Measurements from ENCODE around the gene GUK1.

The GUK1 gene

DNA sequence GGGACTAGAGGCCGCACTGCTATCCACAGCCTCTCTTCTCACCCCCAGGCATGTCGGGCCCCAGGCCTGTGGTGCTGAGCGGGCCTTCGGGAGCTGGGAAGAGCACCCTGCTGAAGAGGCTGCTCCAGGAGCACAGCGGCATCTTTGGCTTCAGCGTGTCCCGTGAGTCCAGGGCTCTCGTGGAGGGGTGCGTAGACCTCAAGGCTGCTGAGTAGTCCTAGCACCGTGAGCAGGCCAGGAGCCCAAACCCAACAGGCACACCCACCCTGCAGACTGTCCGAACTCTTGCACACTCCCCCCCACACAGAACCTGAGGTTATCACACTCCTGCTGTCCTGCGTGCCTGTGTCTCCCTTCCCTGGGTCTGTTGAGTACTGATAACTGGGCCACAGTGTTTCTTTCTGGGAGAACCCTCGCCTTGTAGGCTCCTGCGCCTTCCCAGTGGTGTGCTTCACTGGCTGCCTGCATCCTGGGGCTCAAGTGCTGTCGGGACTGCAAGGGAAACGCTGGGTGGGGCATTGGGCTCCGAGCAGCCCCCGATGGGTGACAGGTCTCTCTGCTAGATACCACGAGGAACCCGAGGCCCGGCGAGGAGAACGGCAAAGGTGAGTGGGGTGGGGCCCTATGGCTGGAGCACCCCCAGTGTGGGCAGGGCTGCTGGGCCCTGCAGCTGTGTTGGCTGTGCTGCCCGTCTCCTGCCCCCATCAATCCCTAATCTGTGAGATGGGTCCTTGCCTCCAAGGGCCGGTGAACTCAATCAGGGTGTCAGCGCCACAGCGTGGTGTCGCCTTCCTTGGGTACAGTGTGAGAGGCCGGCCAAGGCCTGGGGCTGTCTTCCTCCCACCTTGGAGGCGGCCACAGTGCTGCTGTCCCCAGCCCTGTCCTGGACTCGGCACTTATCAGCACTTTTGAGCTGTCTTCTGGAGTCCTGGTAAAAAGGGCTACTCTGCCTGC, 5.7 kb downstream of the GUK1 start:
- H3K9me3 ChIP-seq (ENCODE audit: control insufficient read depth, low read length), result no peaks in the 10 kb centered on the region
- WGBS, 2 experiments (ENCODE audit: insufficient coverage in 2 of 2), result 96 to 99% methylated on average over 26 to 28 of the region's 31 CpGs
- H3K36me3 ChIP-seq (ENCODE audit: control insufficient read depth, insufficient read depth, low read length), result peaks cover 45% of the 10 kb centered on the region
- no peak overlapping the region for H3K4me3 ChIP-seq (ENCODE audit: extremely low read depth, insufficient read depth, low read length, poor library complexity, severe bottlenecking)
- no peak overlapping the region for H3K27ac ChIP-seq (ENCODE audit: low read depth, low read length, severe bottlenecking)
- H3K4me1 ChIP-seq (ENCODE audit: control insufficient read depth, insufficient read depth, low read length, poor library complexity, severe bottlenecking), result peaks cover 18% of the 10 kb centered on the region

GRCh38 chr1:228146417-228147150, 6.5 kb downstream of the GUK1 start:
- 85 to 93% methylated on average over 8 to 16 of the region's 18 CpGs for WGBS, 2 experiments (ENCODE audit: insufficient coverage in 2 of 2)
- Histone ChIP-seq H3K4me1 (ENCODE audit: control insufficient read depth, insufficient read depth, low read length, poor library complexity, severe bottlenecking) (peaks cover 23% of the 10 kb centered on the region), H3K36me3 (ENCODE audit: control insufficient read depth, insufficient read depth, low read length) (peaks cover 44% of the 10 kb centered on the region), H3K4me3 (ENCODE audit: extremely low read depth, insufficient read depth, low read length, poor library complexity, severe bottlenecking) (no peak overlapping the region), H3K9me3 (ENCODE audit: control insufficient read depth, low read length) (no peaks in the 10 kb centered on the region), H3K27ac (ENCODE audit: low read depth, low read length, severe bottlenecking) (no peak overlapping the region)

GRCh38 chr1:228147151-228147693, 7.1 kb downstream of the GUK1 start:
- H3K36me3 ChIP-seq (ENCODE audit: control insufficient read depth, insufficient read depth, low read length), result peaks cover 39% of the 10 kb centered on the region
- H3K4me3 ChIP-seq (ENCODE audit: extremely low read depth, insufficient read depth, low read length, poor library complexity, severe bottlenecking), result no peak overlapping the region
- no peak overlapping the region for H3K27ac ChIP-seq (ENCODE audit: low read depth, low read length, severe bottlenecking)
- 93 to 95% methylated on average over 16 to 18 of the region's 20 CpGs for WGBS, 2 experiments (ENCODE audit: insufficient coverage in 2 of 2)
- H3K4me1 ChIP-seq (ENCODE audit: control insufficient read depth, insufficient read depth, low read length, poor library complexity, severe bottlenecking), result peaks cover 20% of the 10 kb centered on the region
- no peaks in the 10 kb centered on the region for H3K9me3 ChIP-seq (ENCODE audit: control insufficient read depth, low read length)

DNA sequence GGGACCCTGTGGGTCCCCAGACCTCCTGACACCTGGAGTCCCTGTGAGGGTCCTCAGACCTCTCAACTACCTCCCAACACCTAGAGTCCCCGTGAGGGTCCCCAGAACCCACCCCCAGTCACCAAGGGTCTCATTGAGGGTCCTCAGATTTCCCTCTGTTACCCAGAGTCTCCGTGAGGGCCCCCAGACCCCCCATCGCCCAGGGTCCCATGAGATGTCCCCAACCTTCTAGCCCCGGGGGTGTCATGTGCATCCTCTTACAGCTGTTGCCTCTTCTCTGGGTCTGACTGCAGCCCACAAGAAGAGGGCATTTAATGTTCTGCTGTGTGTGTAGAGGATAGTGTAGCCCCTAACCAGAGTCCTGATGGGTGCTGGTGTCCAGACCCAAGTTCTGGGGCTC, 7.7 kb downstream of the GUK1 start:
- Histone ChIP-seq H3K27ac (ENCODE audit: low read depth, low read length, severe bottlenecking) (no peak overlapping the region), H3K4me1 (ENCODE audit: control insufficient read depth, insufficient read depth, low read length, poor library complexity, severe bottlenecking) (peaks cover 20% of the 10 kb centered on the region), H3K9me3 (ENCODE audit: control insufficient read depth, low read length) (no peaks in the 10 kb centered on the region), H3K36me3 (ENCODE audit: control insufficient read depth, insufficient read depth, low read length) (peaks cover 40% of the 10 kb centered on the region), H3K4me3 (ENCODE audit: extremely low read depth, insufficient read depth, low read length, poor library complexity, severe bottlenecking) (no peak overlapping the region)
- 88 to 98% methylated on average over 3 to 4 of the region's 4 CpGs for WGBS, 2 experiments (ENCODE audit: insufficient coverage in 2 of 2)

DNA sequence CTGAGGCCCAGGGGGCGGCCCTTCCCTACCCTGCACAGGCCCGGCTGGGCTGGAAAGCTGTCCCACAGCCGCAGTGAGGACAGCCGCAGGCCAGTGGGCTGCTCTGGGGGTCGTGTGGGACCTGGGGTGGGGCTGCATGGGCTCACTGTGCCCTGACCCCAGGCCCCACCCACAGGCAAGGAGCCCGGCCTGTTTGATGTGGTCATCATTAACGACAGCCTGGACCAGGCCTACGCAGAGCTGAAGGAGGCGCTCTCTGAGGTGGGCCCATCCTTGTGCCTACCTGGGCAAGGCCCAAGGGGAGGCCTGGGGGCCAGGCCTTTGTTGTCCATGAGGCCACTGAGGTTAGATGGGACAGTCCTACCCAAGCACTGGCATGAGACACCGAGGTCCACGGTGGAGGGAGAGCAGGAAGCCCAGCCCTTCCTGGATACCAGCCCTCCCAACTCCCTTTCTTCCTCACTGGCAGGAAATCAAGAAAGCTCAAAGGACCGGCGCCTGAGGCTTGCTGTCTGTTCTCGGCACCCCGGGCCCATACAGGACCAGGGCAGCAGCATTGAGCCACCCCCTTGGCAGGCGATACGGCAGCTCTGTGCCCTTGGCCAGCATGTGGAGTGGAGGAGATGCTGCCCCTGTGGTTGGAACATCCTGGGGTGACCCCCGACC, 8.2 kb downstream of the GUK1 start:
- no peak overlapping the region for H3K27ac ChIP-seq (ENCODE audit: low read depth, low read length, severe bottlenecking)
- peaks cover 41% of the 10 kb centered on the region for H3K36me3 ChIP-seq (ENCODE audit: control insufficient read depth, insufficient read depth, low read length)
- no peaks in the 10 kb centered on the region for H3K9me3 ChIP-seq (ENCODE audit: control insufficient read depth, low read length)
- H3K4me1 ChIP-seq (ENCODE audit: control insufficient read depth, insufficient read depth, low read length, poor library complexity, severe bottlenecking), result peaks cover 20% of the 10 kb centered on the region
- 89 to 92% methylated on average over 14 to 17 of the region's 18 CpGs for WGBS, 2 experiments (ENCODE audit: insufficient coverage in 2 of 2)
- no peak overlapping the region for H3K4me3 ChIP-seq (ENCODE audit: extremely low read depth, insufficient read depth, low read length, poor library complexity, severe bottlenecking)

DNA sequence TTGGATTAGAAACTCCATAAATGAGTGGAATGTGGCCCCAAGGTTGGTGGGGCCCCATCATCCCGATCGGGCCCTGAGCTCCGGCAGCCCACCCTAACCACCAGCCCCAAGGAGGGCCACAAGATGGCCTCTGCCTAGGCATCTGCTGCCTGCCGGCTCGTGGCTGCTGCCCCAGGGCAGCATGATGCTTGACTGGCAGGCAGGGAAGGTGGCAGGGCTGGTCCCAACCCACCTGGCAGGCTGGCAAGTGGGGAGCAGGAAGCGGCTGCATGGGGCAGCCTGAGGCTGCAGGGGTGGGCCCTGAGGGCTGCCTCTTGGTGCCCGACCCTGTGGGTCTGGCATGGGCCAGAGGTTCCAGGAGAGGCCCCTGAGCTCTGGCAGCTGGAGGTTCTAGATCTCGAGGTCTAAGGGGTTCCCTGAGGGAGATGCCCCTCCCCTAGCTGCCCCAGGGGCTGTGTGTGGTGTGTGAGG, 8.9 kb downstream of the GUK1 start:
- Histone ChIP-seq H3K9me3 (ENCODE audit: control insufficient read depth, low read length) (no peaks in the 10 kb centered on the region), H3K4me3 (ENCODE audit: extremely low read depth, insufficient read depth, low read length, poor library complexity, severe bottlenecking) (no peak overlapping the region), H3K36me3 (ENCODE audit: control insufficient read depth, insufficient read depth, low read length) (peaks cover 41% of the 10 kb centered on the region), H3K27ac (ENCODE audit: low read depth, low read length, severe bottlenecking) (no peak overlapping the region), H3K4me1 (ENCODE audit: control insufficient read depth, insufficient read depth, low read length, poor library complexity, severe bottlenecking) (peaks cover 20% of the 10 kb centered on the region)
- WGBS, 2 experiments (ENCODE audit: insufficient coverage in 2 of 2), result 93 to 95% methylated on average over 8 of the region's 8 CpGs

- Histone ChIP-seq H3K4me1 (ENCODE audit: control insufficient read depth, insufficient read depth, low read length, poor library complexity, severe bottlenecking) (peaks cover 20% of the 10 kb centered on the region), H3K4me3 (ENCODE audit: extremely low read depth, insufficient read depth, low read length, poor library complexity, severe bottlenecking) (no peak within 1 kb of the TSS), H3K9me3 (ENCODE audit: control insufficient read depth, low read length) (no peaks in the 10 kb centered on the region), H3K27ac (ENCODE audit: low read depth, low read length, severe bottlenecking) (no peak within 1 kb of the TSS), H3K36me3 (ENCODE audit: control insufficient read depth, insufficient read depth, low read length) (peaks cover 39% of the 10 kb centered on the region)
- 65 to 75% methylated on average over 6 to 11 of the region's 17 CpGs for WGBS, 2 experiments (ENCODE audit: insufficient coverage in 2 of 2)
Observed at GRCh38 chr1:228149406-228150119, 9.5 kb downstream of the GUK1 start, which contains the start of gene GJC2. GJC2 (plus strand) TSS chr1:228149930; CDS start chr1:228157759, 7,829 bp downstream.

DNA sequence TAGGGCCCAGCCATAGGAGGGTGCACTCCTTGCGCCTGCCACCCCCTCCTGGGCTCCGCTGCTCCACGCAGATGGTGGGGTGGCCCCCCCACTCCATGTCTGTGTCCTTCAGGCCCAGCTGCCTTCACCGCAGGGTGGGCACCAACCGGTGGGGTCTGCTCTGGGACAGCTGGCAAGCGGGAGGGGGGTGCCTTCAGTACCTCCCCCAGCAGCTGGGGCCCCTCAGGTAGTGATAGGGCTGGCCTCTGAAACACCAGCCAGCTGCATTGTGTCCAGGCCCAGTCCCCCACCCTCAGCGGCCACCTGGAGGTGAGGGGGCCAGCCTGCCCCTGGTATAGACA, 10.0 kb downstream of the GUK1 start:
- Histone ChIP-seq H3K9me3 (ENCODE audit: control insufficient read depth, low read length) (no peaks in the 10 kb centered on the region), H3K4me1 (ENCODE audit: control insufficient read depth, insufficient read depth, low read length, poor library complexity, severe bottlenecking) (peaks cover 20% of the 10 kb centered on the region), H3K4me3 (ENCODE audit: extremely low read depth, insufficient read depth, low read length, poor library complexity, severe bottlenecking) (no peak overlapping the region), H3K36me3 (ENCODE audit: control insufficient read depth, insufficient read depth, low read length) (peaks cover 38% of the 10 kb centered on the region), H3K27ac (ENCODE audit: low read depth, low read length, severe bottlenecking) (no peak overlapping the region)
- WGBS, 2 experiments (ENCODE audit: insufficient coverage in 2 of 2), result 95 to 96% methylated on average over 5 to 7 of the region's 7 CpGs

DNA sequence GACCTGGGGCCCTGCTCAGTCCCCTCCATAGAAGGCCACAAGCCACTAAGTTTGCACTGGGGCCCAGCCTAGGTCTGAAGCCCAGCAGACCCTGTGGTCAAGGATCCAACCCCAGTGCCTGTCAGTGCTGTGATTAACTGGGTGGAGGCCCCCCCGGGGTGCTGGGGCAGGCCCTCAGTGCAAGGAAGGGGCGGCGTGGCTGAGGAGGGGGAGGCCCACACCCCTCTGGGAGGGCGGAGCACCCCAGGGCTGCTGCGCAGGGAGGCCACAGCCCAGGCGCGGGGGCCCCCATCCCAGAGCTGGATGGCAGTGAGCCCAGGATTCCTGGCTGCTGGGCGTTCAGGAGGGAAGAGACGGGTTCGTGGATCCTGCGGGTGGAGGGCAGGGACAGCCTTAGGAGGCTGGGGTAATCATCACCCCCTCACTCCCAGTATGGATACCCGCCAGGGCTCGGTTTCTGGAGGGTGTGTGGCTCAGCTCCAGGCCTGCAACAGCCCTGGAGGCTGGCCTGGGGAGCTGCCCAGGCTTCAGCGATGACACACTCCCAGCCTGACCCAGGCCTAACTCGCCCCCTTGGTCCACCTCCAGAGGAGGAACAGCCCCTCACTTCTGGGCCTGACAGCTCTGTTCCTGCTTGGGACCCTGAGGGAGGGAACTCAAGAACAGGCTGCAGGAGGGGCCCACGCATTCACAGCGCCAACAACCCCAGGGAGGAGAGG, 10.5 kb downstream of the GUK1 start:
- H3K27ac ChIP-seq (ENCODE audit: low read depth, low read length, severe bottlenecking), result no peak overlapping the region
- H3K9me3 ChIP-seq (ENCODE audit: control insufficient read depth, low read length), result no peaks in the 10 kb centered on the region
- H3K4me3 ChIP-seq (ENCODE audit: extremely low read depth, insufficient read depth, low read length, poor library complexity, severe bottlenecking), result no peak overlapping the region
- WGBS, 2 experiments (ENCODE audit: insufficient coverage in 2 of 2), result 93 to 95% methylated on average over 7 to 11 of the region's 17 CpGs
- peaks cover 20% of the 10 kb centered on the region for H3K4me1 ChIP-seq (ENCODE audit: control insufficient read depth, insufficient read depth, low read length, poor library complexity, severe bottlenecking)
- peaks cover 33% of the 10 kb centered on the region for H3K36me3 ChIP-seq (ENCODE audit: control insufficient read depth, insufficient read depth, low read length)
